Right hindlimb (tissue), 1 donor: ENCODE data around the gene PNPLA7.
A peak's percentile ranks its signal among the peaks of the same experiment; 100 is the strongest.
"Not testable (repeated sequence)": the region's sequence is repeated elsewhere in the genome, so short reads cannot be mapped to it uniquely, and the experiment has no call there.

Source experiments
- DNase-seq: peaks from one replicate; pipeline ENCODE4 v3.0.0-alpha.2; 2018

The PNPLA7 gene

DNA sequence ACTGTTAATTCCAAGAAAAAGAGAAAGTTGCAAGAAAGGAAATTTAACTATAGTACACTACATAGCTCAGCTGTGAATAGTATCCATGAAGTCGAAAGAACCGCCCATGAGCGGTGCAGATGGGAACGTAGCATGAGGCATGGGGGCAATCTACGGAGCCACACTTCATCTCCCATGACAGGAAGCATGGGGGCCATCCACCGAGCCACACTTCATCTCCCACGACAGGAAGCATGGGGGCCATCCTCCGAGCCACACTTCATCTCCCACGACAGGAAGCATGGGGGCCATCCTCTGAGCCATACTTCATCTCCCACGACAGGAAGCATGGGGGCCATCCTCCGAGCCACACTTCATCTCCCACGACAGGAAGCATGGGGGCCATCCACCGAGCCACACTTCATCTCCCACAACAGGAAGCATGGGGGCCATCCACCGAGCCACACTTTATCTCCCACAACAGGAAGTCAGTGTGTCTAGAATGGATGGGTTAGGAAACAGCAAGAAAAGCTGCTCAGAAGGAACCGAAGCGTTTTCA lies 13.5 kb downstream of the PNPLA7 start:
- DNase-seq = not testable (repeated sequence)

DNA sequence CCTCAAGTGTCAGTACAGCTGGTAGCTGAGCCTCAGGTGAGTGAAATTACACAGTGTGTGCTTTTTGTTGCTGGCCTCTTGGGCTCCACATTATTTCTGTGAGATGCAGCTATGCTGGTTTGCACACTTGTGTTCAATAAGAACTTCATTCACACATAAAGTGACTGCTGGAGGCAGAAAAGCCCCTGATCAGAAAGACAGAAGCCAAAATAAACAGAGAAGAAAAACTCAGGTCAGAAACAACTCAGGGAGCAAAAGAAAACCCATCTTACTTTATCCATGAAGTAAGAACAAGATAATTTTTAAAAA lies 15.1 kb downstream of the PNPLA7 start:
- no peak for DNase-seq

- DNase-seq = peak; percentile 49
These were observed 15.7 kb downstream of the PNPLA7 start for GRCh38 chr9:137534256-137535119.

DNA sequence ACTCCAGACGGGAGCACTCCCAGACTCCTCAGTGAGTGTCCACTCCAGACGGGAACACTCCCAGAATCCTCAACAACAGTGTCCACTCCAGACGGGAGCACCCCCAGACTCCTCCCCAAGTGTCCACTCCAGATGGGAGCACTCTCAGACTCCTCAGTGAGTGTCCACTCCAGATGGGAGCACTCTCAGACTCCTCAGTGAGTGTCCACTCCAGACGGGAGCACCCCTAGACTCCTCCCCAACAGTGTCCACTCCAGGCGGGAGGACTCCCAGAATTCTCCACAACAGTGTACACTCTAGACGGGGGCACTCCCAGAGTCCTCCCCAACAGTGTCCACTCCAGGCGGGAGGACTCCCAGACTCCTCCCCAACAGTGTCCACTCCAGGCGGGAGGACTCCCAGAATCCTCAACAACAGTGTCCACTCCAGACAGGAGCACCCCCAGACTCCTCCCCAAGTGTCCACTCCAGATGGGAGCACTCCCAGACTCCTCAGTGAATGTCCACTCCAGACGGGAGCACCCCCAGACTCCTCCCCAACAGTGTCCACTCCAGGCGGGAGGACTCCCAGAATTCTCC lies 17.2 kb downstream of the PNPLA7 start:
- not testable (repeated sequence) for DNase-seq

GRCh38 chr9:137531099-137531765 lies 19.0 kb downstream of the PNPLA7 start:
- DNase-seq = no peak

- no peak for DNase-seq
These were observed 19.9 kb downstream of the PNPLA7 start for GRCh38 chr9:137530331-137530730.

GRCh38 chr9:137524981-137525317 lies 25.3 kb downstream of the PNPLA7 start:
- no peak for DNase-seq

DNA sequence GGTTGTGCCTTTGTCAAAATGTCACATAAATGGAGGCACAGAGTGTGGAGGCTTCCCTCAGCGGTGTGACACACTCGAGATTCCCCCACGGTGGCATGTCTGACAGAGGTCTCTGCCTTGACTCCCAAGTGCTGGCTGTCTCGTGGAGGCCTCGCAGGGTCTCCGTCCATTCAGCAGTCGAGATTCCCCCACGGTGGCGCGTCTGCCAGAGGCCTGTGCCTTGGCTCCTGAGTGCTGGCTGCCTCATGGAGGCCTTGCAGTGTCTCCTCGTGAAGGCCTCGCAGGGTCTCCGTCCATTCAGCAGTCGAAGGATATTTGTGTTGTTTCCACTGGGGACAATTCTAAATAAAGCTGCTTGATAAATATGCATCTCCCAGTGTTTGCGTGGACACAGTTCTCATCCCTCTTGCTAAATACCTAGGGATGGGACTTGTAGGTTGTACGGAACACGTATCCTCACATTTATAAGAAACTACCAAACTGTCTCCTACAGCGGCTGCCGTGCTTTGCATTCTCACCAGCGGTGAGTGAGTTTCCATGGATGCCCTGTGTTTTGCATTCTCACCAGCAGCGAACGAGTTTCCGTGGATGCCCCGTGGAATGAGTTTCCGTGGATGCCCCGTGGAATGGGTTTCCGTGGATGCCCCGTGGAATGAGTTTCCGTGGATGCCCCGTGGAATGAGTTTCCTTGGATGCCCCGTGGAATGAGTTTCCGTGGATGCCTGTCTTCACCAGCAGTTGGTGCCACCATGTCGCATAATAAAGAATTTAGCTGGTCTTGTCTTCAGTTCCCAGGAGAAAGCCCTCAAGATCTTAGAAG lies 25.8 kb downstream of the PNPLA7 start:
- no peak for DNase-seq

DNA sequence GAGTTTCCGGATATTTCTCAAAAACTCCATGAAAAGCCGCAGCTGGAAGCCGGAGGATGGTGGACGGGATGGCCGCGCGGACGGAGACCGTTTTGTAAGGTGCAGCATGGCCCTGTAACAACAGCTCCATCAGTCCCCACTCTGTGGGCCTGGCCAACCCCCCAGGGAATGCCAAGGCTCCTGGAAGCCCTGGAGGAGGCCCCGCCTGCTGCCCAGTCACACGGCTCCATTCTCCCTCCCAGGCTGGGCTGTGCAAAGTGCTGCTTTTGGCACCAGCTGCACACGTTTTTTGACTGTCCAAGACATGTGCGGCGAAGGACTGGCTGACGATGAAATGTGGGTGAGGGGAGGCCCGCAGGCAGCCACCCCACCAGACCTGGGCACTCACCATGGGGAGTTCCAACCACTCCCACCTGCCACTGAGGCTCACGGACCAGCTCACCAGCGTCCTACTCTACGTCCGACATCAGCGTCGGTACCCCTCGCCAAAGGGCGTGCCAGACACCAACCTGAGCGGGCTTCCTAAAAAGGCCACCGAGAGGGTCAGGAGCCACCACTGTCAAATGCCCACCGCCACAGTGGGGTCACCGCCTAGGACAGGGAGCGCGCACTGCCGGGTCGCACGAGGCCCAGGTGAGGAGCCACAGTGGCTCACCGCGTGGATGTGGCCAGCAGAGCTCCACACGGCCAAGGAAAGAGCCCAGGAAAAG lies 27.3 kb downstream of the PNPLA7 start:
- DNase-seq = no peak

DNA sequence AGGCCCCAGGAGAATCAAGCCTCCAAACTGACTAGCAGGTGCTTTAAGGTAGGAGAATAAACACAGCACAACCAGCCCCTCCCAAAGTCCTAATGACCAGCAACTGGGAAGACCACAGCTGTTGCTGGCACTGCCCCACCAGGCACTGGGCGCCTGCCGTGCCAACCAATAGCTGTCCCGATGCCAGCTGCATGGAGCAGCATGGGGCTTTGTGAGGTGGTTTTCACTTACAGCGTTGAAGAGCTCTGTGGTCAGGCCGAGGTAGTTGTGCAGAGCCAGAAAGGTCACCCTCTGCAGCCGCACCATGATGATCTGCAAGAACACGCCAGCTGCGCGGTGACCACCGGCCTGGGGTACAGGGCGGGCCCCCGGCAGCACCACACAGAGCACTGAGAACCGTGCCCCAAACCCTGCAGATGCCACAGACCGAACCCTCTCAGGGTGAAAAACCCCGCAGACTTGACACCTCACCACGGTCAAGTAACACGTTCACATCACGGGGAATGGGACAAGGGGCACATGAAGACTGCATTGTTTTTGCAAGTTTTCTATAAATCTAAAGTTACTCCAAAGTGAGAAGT lies 28.7 kb downstream of the PNPLA7 start:
- DNase-seq = no peak

GRCh38 chr9:137520614-137521404 lies 29.4 kb downstream of the PNPLA7 start:
- DNase-seq = no peak

- no peak for DNase-seq
These were observed 30.6 kb downstream of the PNPLA7 start for GRCh38 chr9:137519553-137519952.

- not testable (repeated sequence) for DNase-seq
These were observed 31.3 kb downstream of the PNPLA7 start for GRCh38 chr9:137518661-137519459.

GRCh38 chr9:137516144-137516917 lies 33.9 kb downstream of the PNPLA7 start:
- DNase-seq = no peak

DNA sequence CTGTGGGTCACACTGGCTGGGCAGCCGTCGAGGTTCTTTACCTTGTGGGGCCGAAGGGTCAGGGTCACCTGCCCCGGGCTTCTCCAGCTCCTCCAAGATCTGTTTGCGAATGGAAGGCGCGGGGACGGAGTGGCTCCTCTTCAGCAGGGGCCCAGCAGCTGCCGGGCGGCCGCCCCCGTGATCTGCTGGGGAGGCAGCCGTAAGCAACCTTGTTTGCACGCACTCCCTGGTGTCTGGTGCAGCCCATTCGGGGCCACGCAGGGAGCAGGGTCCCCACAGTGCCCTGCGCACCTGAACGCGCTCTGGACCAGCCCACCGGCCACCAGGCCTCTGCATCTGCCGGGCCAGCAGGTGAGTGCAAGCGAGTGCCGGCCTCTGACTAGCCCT lies 34.9 kb downstream of the PNPLA7 start:
- DNase-seq = no peak

DNA sequence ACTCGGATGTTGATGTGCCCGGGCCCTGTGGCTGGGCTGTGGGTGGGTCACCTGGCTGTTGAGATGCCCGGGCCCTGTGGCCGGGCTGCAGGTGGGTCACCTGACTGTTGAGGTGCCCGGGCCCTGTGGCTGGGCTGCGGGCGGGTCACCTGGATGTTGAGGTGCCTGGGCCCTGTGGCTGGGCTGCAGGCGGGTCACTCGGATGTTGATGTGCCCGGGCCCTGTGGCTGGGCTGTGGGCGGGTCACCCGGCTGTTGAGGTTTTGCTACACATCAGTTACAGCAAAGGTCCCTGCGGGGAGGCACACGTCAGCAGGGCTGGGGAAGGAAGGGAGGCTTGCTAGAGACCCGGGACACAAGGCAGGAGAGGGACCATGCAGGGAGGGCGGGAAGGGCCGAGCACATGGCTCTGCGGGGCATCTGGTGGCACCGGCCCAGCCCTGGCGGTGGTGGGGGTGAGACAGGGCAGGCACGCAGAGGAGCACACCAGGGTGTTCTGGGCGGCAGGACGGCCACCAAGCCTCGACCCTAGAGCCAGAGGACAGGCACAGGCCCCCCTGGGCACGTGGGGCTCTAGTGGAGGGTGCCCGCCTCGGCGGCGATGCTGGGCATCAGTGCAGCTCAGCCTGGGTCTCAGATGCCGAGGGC lies 35.4 kb downstream of the PNPLA7 start:
- no peak for DNase-seq

- DNase-seq = not testable (repeated sequence)
These were observed 36.2 kb downstream of the PNPLA7 start for GRCh38 chr9:137513801-137514570.

GRCh38 chr9:137513136-137513535 lies 37.1 kb downstream of the PNPLA7 start:
- DNase-seq = not testable (repeated sequence)
